HepG2 (cell line): ENCODE results near the gene CPLANE1. TPM values are rescaled to one million over a fixed set of nuclear protein-coding genes. Genes with fewer than 3 reads are reported as not detected.

ENCODE experiments used
- AHDC1 ChIP-seq: sonication (generic); formaldehyde crosslinking; IDR thresholded peaks from 2 replicates; pipeline ENCODE4 v1.5.1; 2020; ENCODE audit warnings: mild to moderate bottlenecking, missing genetic modification reagents, borderline replicate concordance
- CBFB ChIP-seq: sonication (generic); formaldehyde crosslinking; IDR thresholded peaks from 2 replicates; pipeline ENCODE4 v1.4.0; 2020; ENCODE audit warnings: missing genetic modification reagents
- CEBPZ ChIP-seq: IDR thresholded peaks from 2 replicates; pipeline ENCODE4 v1.6.1; 2012; ENCODE audit warnings: low read length, improper control_type of control experiment
- FOXP4 ChIP-seq: sonication (generic); formaldehyde crosslinking; IDR thresholded peaks from 2 replicates; pipeline ENCODE4 v1.4.0; 2020; ENCODE audit warnings: missing genetic modification reagents
- GTF2F1 ChIP-seq: fragments of 150-350 bp; IDR thresholded peaks from 2 replicates; pipeline ENCODE4 v1.6.1; 2014; ENCODE audit warnings: low read length
- NR2F1 ChIP-seq, 2 experiments: fragments of 450-650 bp in 1 of 2; formaldehyde crosslinking in 1 of 2; IDR thresholded peaks; 2 replicates each; pipeline versions ENCODE4 v1.5.0 to v1.6.1; 2016 to 2020; ENCODE audit warnings: mild to moderate bottlenecking in 1 of 2, missing compliant biosample characterization in 1 of 2, missing genetic modification reagents in 1 of 2, moderate library complexity in 1 of 2
- ONECUT2 ChIP-seq: sonication (generic); formaldehyde crosslinking; IDR thresholded peaks from 2 replicates; pipeline ENCODE4 v1.4.0; 2020; ENCODE audit warnings: missing genetic modification reagents
- RARA ChIP-seq: IDR thresholded peaks from 2 replicates; pipeline ENCODE4 v1.6.1; 2016; ENCODE audit warnings: missing genetic modification reagents, missing compliant biosample characterization
- REST ChIP-seq, 2 experiments: IDR thresholded peaks; 2 replicates each; pipeline ENCODE4 v1.6.1; 2011 to 2012; ENCODE audit warnings: low read length in 2 of 2, borderline replicate concordance in 1 of 2, low read depth in 1 of 2, mild to moderate bottlenecking in 1 of 2, moderate library complexity in 1 of 2
- SOX13 ChIP-seq, 3 experiments: fragments of 450-650 bp in 1 of 3; sonication (generic) in 1 of 3; formaldehyde crosslinking in 1 of 3; IDR thresholded peaks in 2 of 3; conservative IDR thresholded peaks in 1 of 3; 2 replicates each; pipeline versions ENCODE4 v1.5.0 to v1.6.1; 2016 to 2020; ENCODE audit warnings: antibody characterized with exemption in 1 of 3, mild to moderate bottlenecking in 1 of 3, missing compliant biosample characterization in 1 of 3, missing genetic modification reagents in 1 of 3, moderate library complexity in 1 of 3
- polyA plus RNA-seq, 8 experiments: library from polyadenylated mRNA; depleted of rRNA in 3 of 8; stranded (reverse) in 7 of 8; unstranded in 1 of 8; fragments of >200 nt; fragmentation: Illumina TruSeq in 4 of 8; extraction: Trizol in 4 of 8; gene quantifications; 2 replicates each; pipeline versions ENCODE4 v1.2.1 to v1.2.3, GENCODE V29; 2011 to 2016; ENCODE audit warnings: low read depth in 4 of 8, missing spikeins in 1 of 8, mixed read lengths in 1 of 8; ENCODE audit not compliant: insufficient read depth in 1 of 8
- total RNA-seq, 5 experiments: library from RNA; depleted of rRNA; stranded (reverse); fragments of >200 nt; fragmentation: Illumina TruSeq; extraction: Trizol; gene quantifications; 2 replicates each; pipeline ENCODE4 v1.2.3, GENCODE V29; 2016; ENCODE audit warnings: low read depth in 1 of 5

CPLANE1 gene
- total and polyA plus RNA-seq, 2 of the 13 experiments (the other 11 are each of a cell fraction or from before 2014, with no cell fraction given) = 6.3 to 9.9 TPM

GRCh38 chr5:37086466-37087173 is 162.6 kb downstream of the CPLANE1 start (continued):
- TF ChIP-seq NR2F1 (CRISPR knock-in tag; IDR thresholded peaks at IDR 0.05) (peak in 1 of 2 experiments; percentile 79; a peak in 2 of 4 replicates), SOX13 (IDR thresholded peaks at IDR 0.05) (no peak), SOX13 (CRISPR knock-in tag; conservative IDR thresholded peaks at IDR 0.05 in 1 of 2, IDR thresholded peaks at IDR 0.05 in 1 of 2) (peak in 1 of 2 experiments; percentile 64; a peak in 2 of 4 replicates), RARA (CRISPR knock-in tag) (0 out of 2 replicates have a peak, but pooled peaks have one; percentile 10), CBFB (CRISPR knock-in tag) (peak; percentile 95), AHDC1 (0 out of 2 replicates have a peak, but pooled peaks have one; percentile 25), CEBPZ (no peak), ONECUT2 (CRISPR knock-in tag) (no peak), FOXP4 (CRISPR knock-in tag) (peak; percentile 64; the same call in 1 of the 2 replicates), GTF2F1 (no peak), REST (IDR thresholded peaks at IDR 0.05; ENCODE audit: borderline replicate concordance in 1 of 2, low read depth in 1 of 2, low read length in 2 of 2) (0 out of 4 replicates have a peak, but pooled peaks of 1 of the 2 experiments have one; percentile 20)
